HL-60/S4 treated with retinoic acid at 250 ng/mL for 4 days and 3 days (cell line): Measurements from ENCODE around the gene STK17A.

Experiments
- in situ Hi-C: fragments of 300-500 bp; cut with MboI; formaldehyde crosslinking; loops from 2 replicates; pipeline ENCODE4 v1.7.0; 2022; ENCODE audit warnings: low sequenced_read_pairs

Gene STK17A

GRCh38 chr7:43565786-43566185 lies 17.1 kb upstream of the STK17A start:
- in situ Hi-C loops = no loop called here

GRCh38 chr7:43568529-43568928 lies 14.4 kb upstream of the STK17A start:
- in situ Hi-C loops = no loop called here

GRCh38 chr7:43569424-43569823 lies 13.5 kb upstream of the STK17A start:
- in situ Hi-C loops = no loop called here

- in situ Hi-C loops = loop anchor here (10.0 kb wide), 1 partner anchor 124 kb away; no protein-coding TSS in a partner anchor
Observed at GRCh38 chr7:43570688-43571365, 12.1 kb upstream of the STK17A start.

DNA sequence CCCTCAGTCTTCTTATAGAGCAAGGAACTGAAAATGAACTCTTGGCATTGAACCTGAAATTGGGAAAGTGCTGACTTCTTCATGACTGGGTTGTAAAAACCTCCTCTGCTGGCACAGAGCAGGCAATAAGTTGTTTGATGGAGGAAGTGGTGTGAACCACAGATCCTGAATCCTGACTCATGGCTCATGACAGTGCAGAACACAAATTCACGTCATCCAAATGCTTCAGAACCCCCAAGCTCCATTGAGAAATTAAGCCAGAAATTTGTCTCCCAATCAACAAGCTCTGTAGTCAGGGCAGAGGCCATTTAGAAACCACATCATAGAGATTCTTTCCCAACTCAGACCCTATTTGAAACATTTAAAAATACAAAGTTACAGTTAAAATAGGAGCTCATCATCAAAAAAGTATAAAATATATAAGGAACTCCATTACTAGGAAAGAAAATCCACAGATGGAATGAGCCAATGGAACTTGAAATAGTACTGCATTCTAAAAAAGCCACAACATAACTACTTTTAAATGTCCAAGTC lies 10.3 kb upstream of the STK17A start:
- in situ Hi-C loops = loop anchor here (10.0 kb wide), 1 partner anchor 122 kb away; no protein-coding TSS in a partner anchor

- in situ Hi-C loops = loop anchor here (10.0 kb wide), 1 partner anchor 121 kb away; no protein-coding TSS in a partner anchor
Observed at GRCh38 chr7:43573832-43574231, 9.1 kb upstream of the STK17A start.

- in situ Hi-C loops = loop anchor here (10.0 to 25.0 kb wide), 2 partner anchors 119 to 262 kb away; no protein-coding TSS in a partner anchor
Observed at GRCh38 chr7:43575506-43575905, 7.4 kb upstream of the STK17A start.

GRCh38 chr7:43576241-43576640 lies 6.7 kb upstream of the STK17A start:
- in situ Hi-C loops = loop anchor here (10.0 to 25.0 kb wide), 2 partner anchors 119 to 261 kb away; no protein-coding TSS in a partner anchor

DNA sequence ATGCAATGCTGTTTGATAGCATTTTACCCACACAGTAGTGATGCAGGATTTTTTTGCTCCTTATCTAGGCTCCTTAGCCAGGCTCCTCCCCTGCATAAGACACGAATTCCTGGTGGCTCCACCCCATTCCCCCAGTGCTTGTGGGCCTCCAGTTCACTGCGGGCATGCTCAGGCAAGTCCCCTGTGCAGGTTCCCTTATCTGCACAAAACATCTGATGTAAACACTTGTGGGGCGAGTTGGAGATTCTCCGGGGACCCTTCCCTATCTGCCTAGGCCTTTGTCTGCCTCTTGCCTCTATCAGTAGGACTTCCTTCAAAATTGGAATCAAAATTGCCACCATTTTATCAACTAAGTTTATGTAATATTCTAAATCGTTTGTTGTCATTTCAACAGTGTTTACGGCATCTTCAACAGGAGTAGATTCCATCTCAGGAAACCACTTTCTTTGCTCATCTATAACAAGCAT lies 5.4 kb upstream of the STK17A start:
- in situ Hi-C loops = loop anchor here (10.0 to 25.0 kb wide), 2 partner anchors 117 to 260 kb away; no protein-coding TSS in a partner anchor

GRCh38 chr7:43583424-43584194 lies 701 bp downstream of the STK17A start:
- in situ Hi-C loops = loop anchor here (25.0 kb wide), 1 partner anchor 254 kb away; no protein-coding TSS in a partner anchor

DNA sequence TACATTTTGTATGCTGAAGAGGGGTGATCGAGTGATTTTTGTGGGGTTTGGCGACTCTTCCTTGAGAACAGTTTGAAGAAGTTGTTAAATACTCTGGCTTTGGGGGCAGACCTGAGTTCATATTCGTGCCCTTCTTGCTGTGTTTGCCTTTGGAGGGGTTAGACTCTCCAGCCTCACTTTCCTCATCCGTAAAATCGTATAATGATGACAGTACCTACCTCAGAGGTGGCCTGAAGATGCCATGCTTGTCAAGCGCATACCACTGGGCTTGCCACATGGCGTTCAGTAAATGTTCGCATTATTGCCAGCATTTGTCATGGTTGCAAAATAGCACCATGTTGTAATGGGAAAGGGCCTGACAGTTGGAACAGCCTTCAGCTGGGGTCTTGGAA lies 1.3 kb downstream of the STK17A start:
- in situ Hi-C loops = loop anchor here (25.0 kb wide), 1 partner anchor 253 kb away; no protein-coding TSS in a partner anchor

DNA sequence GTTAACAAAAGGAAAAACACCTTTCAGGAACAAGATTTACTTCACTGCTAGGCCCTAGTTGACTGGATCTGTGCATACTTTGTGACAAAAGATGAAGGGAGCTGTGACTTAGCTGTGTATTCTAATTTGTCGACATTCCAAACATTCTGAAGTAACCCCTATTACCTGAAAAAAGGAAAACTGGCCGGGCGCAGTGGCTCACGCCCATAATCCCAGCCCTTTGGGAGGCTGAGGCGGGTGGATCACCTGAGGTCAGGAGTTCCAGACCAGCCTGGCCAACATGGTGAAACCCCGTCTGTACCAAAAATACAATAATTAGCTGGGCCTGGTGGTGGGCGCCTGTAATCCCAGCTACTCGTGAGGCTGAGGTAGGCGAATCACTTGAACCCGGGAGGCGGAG lies 1.8 kb downstream of the STK17A start:
- in situ Hi-C loops = loop anchor here (25.0 kb wide), 1 partner anchor 253 kb away; no protein-coding TSS in a partner anchor

DNA sequence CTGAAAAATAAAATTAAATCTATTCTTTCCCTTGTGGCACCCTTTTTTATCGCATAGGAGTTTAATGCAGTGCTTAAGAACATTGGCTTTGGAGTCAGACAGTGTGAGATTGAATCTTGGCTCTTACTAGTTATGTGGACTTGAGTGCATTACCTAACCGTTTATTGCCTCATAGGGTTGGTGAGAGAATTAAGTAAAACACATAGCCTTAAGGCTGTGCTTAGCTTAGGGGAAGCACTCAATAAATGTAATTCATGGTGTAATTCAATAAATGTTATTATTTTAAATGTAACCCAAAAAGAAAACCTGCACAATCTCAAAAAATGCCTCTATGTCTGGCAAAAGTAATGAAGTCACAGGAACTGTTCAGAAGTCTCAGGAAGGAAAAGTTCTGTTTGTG lies 2.7 kb downstream of the STK17A start:
- in situ Hi-C loops = loop anchor here (25.0 kb wide), 1 partner anchor 252 kb away; no protein-coding TSS in a partner anchor

GRCh38 chr7:43586251-43586900 lies 3.5 kb downstream of the STK17A start:
- in situ Hi-C loops = loop anchor here (25.0 kb wide), 1 partner anchor 251 kb away; no protein-coding TSS in a partner anchor

GRCh38 chr7:43588477-43589132 lies 5.7 kb downstream of the STK17A start:
- in situ Hi-C loops = loop anchor here (25.0 kb wide), 1 partner anchor 249 kb away; no protein-coding TSS in a partner anchor

GRCh38 chr7:43589133-43589478 lies 6.2 kb downstream of the STK17A start:
- in situ Hi-C loops = loop anchor here (25.0 kb wide), 1 partner anchor 248 kb away; no protein-coding TSS in a partner anchor

DNA sequence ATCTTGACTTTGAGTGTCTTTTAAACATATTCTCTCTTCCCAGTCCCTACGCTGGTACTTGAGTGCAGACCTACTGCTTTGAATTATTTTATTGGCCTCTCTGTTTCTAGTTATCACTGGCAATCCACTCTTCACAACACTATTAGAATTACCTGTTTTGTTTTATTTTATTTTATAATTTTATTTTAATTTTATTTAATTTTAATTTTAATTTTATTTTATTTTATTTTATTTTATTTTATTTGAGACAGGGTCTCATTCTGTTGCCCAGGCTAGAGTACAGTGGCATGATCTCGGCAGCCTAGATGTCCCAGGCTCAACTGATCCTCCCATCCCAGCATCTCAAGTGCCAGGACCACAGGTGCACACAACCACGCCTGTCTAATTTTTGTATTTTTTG lies 6.8 kb downstream of the STK17A start:
- in situ Hi-C loops = loop anchor here (25.0 kb wide), 1 partner anchor 248 kb away; no protein-coding TSS in a partner anchor

GRCh38 chr7:43590862-43591557 lies 8.1 kb downstream of the STK17A start:
- in situ Hi-C loops = loop anchor here (25.0 kb wide), 1 partner anchor 246 kb away; no protein-coding TSS in a partner anchor

GRCh38 chr7:43591558-43592180 lies 8.8 kb downstream of the STK17A start:
- in situ Hi-C loops = loop anchor here (25.0 kb wide), 1 partner anchor 246 kb away; no protein-coding TSS in a partner anchor
